Activated CD8-positive, alpha-beta memory T cell treated with anti-CD3 and anti-CD28 coated beads for 24 hours (primary cell): ENCODE data around the gene COL25A1.
"Not testable (repeated sequence)": the region's sequence is repeated elsewhere in the genome, so short reads cannot be mapped to it uniquely, and the experiment has no call there.

Source experiments
- DNase-seq: peaks from one replicate; pipeline ENCODE4 v3.0.0-alpha.2; 2020

The COL25A1 gene

DNA sequence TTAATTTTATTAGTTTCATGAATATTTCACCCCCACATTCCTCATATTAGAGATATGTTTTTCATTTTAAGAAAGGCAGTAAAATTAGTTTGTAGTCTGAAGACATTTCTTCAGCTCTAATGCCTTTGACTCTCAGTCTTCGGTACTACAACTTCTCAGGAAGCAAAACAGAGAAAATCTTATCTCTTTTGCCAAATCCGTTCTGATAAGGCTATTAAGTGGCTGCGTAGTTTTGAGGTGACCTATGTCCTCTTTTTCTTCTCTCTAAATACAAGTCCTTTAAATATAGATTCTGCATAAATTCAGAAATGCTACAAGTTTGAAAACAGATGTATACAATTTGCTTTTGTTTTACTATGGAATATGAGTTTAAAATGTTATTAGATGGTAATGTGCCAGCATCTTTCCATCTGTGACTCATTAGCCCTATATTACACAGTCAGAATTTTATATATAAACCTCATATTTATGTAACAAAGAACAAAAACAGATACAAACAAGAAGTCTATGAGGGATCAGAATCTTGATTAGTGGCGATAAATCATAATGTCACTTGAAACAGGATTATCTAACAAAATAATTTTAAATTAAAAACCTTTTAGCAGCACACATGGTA lies 358.4 kb downstream of the COL25A1 start:
- DNase-seq = no peak

GRCh38 chr4:108943371-108943770 lies 359.1 kb downstream of the COL25A1 start:
- no peak for DNase-seq

- DNase-seq = no peak
Observed at GRCh38 chr4:108941904-108942430, 360.5 kb downstream of the COL25A1 start.

DNA sequence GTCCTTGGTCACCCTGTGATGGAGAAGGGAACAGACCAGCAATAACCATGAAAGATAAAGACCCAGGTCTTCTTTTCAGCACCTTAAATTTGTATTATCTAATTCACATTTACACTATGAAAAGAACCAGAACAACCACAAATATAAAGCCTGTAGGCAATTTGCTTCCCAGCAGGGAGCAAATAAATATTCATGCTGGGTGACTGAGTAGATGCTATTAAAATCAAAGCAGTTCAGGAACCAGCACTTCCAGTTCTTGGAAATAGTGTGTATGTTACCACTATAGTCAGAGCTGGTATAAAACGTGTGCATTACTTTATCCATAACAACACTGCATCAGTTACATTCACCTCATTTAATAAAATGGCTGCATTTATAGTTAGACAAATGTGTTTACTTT lies 361.8 kb downstream of the COL25A1 start:
- DNase-seq = no peak

DNA sequence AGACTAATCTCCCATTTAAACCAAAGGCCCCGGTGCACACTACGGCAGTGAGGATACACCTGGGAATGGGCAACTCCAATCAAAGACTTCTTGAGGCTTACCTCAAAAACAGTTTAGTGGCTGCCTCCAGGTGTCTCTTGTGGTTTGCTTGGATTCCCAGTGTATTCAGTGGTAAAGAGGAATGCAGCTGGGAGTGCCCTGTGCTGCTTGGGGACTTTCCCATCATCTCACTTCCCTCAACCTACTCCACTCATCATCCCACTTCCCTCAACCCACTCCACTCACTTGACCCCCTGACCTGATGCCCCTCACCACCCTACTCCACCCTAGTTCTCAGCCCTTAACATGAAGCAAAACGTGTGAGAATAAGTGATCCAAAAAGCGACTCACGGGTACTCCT lies 362.3 kb downstream of the COL25A1 start:
- DNase-seq = no peak

- DNase-seq = no peak
Observed at GRCh38 chr4:108937066-108937465, 365.4 kb downstream of the COL25A1 start.

DNA sequence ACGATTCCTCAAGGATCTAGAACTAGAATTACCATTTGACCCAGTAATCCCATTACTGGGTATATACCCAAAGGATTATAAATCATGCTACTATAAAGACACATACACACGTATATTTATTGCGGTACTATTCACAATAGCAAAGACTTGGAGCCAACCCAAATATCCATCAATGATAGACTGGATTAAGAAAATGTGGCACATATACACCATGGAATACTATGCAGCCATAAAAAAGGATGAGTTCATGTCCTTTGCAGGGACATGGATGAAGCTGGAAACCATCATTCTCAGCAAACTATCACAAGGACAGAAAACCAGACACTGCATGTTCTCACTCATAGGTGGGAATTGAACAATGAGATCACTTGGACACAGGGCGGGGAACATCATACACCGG lies 368.5 kb downstream of the COL25A1 start:
- not testable (repeated sequence) for DNase-seq

GRCh38 chr4:108933046-108933445 lies 369.4 kb downstream of the COL25A1 start:
- DNase-seq = no peak

DNA sequence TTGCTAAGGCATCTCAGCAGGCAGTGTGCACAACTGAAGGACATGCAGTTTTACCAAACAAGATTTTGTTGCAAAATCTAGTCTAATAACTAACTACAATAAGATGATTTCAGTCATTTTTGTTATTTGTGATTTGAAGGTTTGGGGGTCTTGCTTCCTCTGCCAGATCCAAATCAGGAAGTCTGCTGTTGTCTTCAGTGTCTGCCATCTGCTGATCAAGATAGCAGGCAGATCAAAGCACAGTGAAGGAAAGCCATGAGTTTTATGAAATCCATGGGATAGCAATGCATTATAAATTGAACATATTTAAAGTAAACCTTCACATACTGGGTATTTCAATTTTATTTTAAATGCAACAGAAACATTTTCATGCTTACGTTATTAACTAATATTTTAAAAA lies 370.5 kb downstream of the COL25A1 start:
- DNase-seq = no peak

GRCh38 chr4:108930186-108930585 lies 372.3 kb downstream of the COL25A1 start:
- DNase-seq = no peak

DNA sequence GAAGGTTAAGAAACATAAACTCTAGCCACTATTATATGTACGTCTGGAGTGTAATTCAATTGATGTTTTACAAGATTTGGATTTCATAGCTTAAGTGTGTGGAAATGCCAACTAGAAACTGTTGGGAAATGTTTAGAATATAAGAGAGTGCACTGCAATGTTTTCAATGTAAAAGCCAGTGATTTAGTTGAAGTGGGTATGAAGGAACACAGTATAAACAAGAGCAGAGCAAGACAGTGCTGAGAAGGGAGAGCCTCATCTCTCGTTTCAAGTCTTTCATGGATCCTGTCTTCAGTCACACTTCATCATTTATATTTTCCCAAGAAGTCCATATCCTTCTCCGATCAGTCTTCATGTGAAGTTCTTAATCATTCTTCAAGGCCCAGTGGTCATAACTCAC lies 375.7 kb downstream of the COL25A1 start:
- DNase-seq = no peak

GRCh38 chr4:108926061-108926460 lies 376.4 kb downstream of the COL25A1 start:
- DNase-seq = no peak

- no peak for DNase-seq
Observed at GRCh38 chr4:108922191-108922590, 380.3 kb downstream of the COL25A1 start.

- no peak for DNase-seq
Observed at GRCh38 chr4:108920395-108921087, 381.9 kb downstream of the COL25A1 start.

DNA sequence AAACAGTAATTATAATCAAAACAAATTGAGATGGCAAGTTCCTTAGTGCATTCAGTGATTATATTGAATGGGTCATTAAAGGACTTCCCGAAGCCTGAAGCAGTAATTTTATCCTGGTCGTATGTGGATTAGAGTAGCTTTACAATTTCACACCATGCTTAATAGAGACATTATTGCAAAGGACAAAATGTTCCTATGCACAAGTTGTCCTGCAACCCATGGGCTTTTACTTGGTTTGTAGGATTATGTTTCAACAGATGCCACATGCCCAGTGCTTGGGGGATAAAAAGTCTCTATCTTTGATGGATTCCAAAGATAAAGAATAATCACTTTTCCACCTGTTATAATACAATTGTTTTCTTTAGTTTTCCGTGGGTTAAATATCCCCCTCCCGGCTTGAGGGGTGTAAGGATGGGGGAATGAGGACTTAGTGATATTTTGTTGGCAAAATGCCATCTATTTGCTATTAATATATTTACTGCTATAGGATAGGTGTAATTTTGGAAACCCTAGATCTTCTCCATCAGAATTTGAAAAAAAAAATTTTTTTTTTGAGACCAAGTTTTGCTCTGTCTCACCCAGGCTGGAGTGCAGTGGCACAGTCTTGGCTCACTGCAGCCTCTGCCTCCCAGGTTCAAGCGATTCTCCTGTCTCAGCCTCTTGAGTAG lies 383.1 kb downstream of the COL25A1 start:
- DNase-seq = no peak

DNA sequence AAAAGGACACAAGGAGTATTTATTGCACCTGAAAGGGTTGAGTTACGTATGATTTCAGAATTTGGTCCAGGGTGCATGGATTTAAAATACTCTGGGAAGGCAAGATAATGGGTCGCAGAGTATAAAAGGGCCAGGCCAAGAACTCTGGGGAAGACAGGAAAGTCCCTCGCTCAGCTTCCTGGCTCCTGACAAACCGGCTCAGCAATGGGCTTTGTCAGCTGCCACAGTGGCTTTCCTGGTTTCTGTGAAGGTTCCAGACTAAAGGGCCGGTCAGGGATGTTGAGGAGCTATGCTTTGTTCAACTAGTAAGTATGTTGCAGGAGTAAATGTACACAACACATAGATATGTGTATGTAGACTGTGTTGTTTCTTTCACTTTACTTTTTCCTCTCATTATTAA lies 385.2 kb downstream of the COL25A1 start:
- no peak for DNase-seq

DNA sequence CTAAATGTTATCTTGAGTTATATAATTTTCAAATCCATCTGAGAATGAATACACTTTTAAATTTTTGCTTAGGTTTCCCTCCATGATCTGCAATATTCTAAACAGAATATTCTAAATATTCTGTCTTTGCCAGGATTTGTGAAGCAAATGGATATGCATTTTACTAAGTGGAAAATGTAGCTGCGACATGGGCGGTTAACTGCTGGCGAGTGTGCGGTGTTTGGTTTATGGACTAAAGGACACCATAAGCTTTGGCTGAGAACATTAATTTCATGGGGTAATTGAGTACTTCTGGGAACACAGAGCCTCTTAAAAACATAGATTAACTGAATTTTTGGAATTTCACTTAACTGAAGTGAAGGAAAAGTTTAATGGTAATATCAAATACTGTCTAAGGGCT lies 385.8 kb downstream of the COL25A1 start:
- DNase-seq = no peak

DNA sequence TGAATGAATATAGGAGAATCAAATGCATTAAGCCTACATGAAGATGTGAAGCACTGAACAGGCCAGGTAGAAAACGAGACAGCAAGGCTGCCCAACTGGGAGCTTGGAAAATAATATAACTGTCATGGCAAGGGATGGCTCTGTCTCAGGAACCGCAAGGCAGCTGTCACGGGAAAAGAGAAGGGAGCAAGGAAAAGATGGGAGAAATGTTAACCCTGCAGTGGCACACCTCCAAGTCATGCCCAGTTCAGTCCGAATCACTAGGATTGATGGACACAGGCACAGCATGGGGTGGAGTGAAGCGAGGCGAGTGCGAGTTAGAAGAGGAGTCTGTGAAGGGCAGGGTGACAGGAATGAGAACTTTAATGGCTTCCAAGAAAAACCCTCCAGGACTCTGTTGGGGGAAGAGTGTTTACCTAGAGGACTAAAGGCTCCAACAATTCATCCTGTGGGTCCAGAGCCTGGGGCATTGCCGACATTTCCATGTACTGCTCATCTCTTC lies 395.5 kb downstream of the COL25A1 start:
- DNase-seq = no peak

GRCh38 chr4:108906006-108906405 lies 396.5 kb downstream of the COL25A1 start:
- DNase-seq = no peak

DNA sequence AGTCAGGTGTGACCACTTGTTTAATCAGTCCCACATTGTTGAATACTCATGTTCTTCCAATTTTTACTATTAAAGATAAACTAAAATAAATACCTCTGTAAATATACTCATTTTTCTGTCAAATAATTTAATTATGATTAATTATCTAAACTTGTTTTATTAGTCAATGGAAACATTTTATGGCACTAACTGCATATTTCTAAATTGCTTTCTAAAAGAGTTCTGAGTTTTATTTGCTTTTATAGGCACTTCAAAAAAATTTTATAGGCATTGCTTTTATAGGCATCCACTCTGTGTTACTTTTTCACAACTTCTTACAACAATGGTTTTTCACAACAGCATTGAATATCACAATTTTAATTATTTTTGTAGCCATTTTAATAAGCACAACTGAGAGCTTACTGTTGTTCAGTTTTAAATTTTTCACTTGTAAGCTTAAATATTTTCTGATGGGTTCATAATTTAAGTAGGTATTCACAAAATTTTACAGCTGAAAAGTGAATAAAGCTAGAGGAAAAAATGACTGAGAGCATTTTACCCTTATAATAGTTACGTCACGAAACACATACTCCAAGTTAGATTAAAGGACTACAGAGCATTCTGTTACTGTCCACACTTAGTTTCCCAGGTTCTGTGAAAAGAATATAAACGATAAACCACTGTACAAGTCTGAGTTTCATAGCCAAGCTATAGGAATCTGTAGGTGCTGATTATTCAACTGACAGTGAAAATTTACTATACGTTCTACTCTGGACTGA lies 398.8 kb downstream of the COL25A1 start:
- DNase-seq = no peak

GRCh38 chr4:108902769-108903168 lies 399.7 kb downstream of the COL25A1 start:
- DNase-seq = no peak

DNA sequence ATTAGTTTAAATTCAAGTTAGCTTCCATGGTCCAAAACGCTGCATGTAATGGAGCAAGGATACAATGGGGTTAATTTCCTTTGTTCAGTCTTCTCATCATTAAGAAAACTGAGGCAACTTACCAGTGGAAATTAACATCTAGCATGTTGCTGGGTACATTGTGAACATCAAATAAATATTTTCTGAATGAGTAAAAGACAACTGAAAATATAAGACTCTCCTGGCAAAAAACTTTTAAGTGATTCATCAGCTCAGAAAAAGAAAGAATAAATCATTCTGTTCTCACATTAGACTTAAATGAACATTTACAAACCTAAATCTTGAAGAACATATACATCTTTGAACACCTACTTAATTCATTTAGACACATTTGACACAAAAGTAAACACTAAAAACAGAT lies 401.2 kb downstream of the COL25A1 start:
- DNase-seq = no peak

GRCh38 chr4:108900018-108900580 lies 402.4 kb downstream of the COL25A1 start:
- no peak for DNase-seq
